ENCODE data around the gene HOXD13.

The HOXD13 gene

GRCh38 chr2:176121190-176122051, 28.9 kb downstream of the HOXD13 start:
- DNase-seq (ENCODE audit: low read depth in 2 of 2), result no peak

- no peak for DNase-seq (ENCODE audit: low read depth in 2 of 2)
These were observed 29.6 kb downstream of the HOXD13 start for GRCh38 chr2:176122052-176122682.

- no peak for DNase-seq (ENCODE audit: low read depth in 2 of 2)
These were observed 30.3 kb downstream of the HOXD13 start, which contains the start of gene HOXD9 for GRCh38 chr2:176122683-176123410. TSS of gene HOXD9 (plus strand) at chr2:176122719. CDS start at chr2:176122769, 50 bp downstream.

- no peak for DNase-seq (ENCODE audit: low read depth in 2 of 2)
These were observed 31.0 kb downstream of the HOXD13 start for GRCh38 chr2:176123411-176124109.

- DNase-seq (ENCODE audit: low read depth in 2 of 2), result no peak
These were observed 31.8 kb downstream of the HOXD13 start for GRCh38 chr2:176124110-176124946.

GRCh38 chr2:176124947-176125771, 32.6 kb downstream of the HOXD13 start:
- DNase-seq (ENCODE audit: low read depth in 2 of 2), result no peak

- no peak for DNase-seq (ENCODE audit: low read depth in 2 of 2)
These were observed 33.2 kb downstream of the HOXD13 start for GRCh38 chr2:176125772-176126054.

GRCh38 chr2:176126929-176127773, 34.6 kb downstream of the HOXD13 start:
- peak; percentile 43 to 64 for DNase-seq (ENCODE audit: low read depth in 2 of 2)

- DNase-seq (ENCODE audit: low read depth in 2 of 2), result no peak
These were observed 35.2 kb downstream of the HOXD13 start for GRCh38 chr2:176127774-176128072.

- no peak for DNase-seq (ENCODE audit: low read depth in 2 of 2)
These were observed 35.9 kb downstream of the HOXD13 start for GRCh38 chr2:176128172-176128981.

GRCh38 chr2:176128982-176129796, 36.7 kb downstream of the HOXD13 start, which contains the start of gene HOXD8:
TSS of gene HOXD8 (plus strand) at chr2:176129705. CDS start at chr2:176130367, 662 bp downstream.
- no peak for DNase-seq (ENCODE audit: low read depth in 2 of 2)

GRCh38 chr2:176129813-176130146, 37.3 kb downstream of the HOXD13 start:
- DNase-seq (ENCODE audit: low read depth in 2 of 2), result no peak

GRCh38 chr2:176130147-176130956, 37.8 kb downstream of the HOXD13 start:
- DNase-seq (ENCODE audit: low read depth in 2 of 2), result no peak

- no peak for DNase-seq (ENCODE audit: low read depth in 2 of 2)
These were observed 38.7 kb downstream of the HOXD13 start for GRCh38 chr2:176130957-176131847.

GRCh38 chr2:176131848-176132158, 39.3 kb downstream of the HOXD13 start:
- DNase-seq (ENCODE audit: low read depth in 2 of 2), result no peak

All from stimulated activated CD4-positive, alpha-beta T cell treated with anti-CD3 and anti-CD28 coated beads, Interleukin-4, amount 100 ng/mL, for 48 hours (primary cell).